ENCODE data around the gene CADM1. TPM values are rescaled to one million over a fixed set of nuclear protein-coding genes. Genes with fewer than 3 reads are reported as not detected.

CADM1 gene
- total RNA-seq, 2 experiments from 2014 or later: 0.52 to 0.80 TPM

- ChIA-PET POLR2A (no interaction called here), CTCF (no interaction called here)
Measured at GRCh38 chr11:115178705-115179104, 325.5 kb downstream of the CADM1 start.

- CTCF ChIA-PET: no interaction called here
- POLR2A ChIA-PET: no interaction called here
Measured at GRCh38 chr11:115173136-115173535, 331.1 kb downstream of the CADM1 start.

GRCh38 chr11:115170133-115170815 is 333.9 kb downstream of the CADM1 start:
- CTCF ChIA-PET: interaction anchor here (0.6 to 1.7 kb wide), 2 partner anchors 28 to 1201 kb away, joined by 3 read pairs; no protein-coding TSS in a partner anchor
- POLR2A ChIA-PET: no interaction called here

- ChIA-PET POLR2A (no interaction called here), CTCF (no interaction called here)
Measured at GRCh38 chr11:115169251-115169650, 335.0 kb downstream of the CADM1 start.

- CTCF ChIA-PET: no interaction called here
- POLR2A ChIA-PET: no interaction called here
Measured at GRCh38 chr11:115168686-115169085, 335.5 kb downstream of the CADM1 start.

GRCh38 chr11:115168229-115168671 is 336.0 kb downstream of the CADM1 start:
- CTCF ChIA-PET: no interaction called here
- POLR2A ChIA-PET: no interaction called here

GRCh38 chr11:115167456-115167855 is 336.8 kb downstream of the CADM1 start:
- CTCF ChIA-PET: no interaction called here
- POLR2A ChIA-PET: no interaction called here

- ChIA-PET CTCF (no interaction called here), POLR2A (no interaction called here)
Measured at GRCh38 chr11:115166820-115167219, 337.4 kb downstream of the CADM1 start.

GRCh38 chr11:115164774-115165173 is 339.4 kb downstream of the CADM1 start:
- CTCF ChIA-PET: no interaction called here
- POLR2A ChIA-PET: no interaction called here

GRCh38 chr11:115162919-115163318 is 341.3 kb downstream of the CADM1 start:
- ChIA-PET POLR2A (no interaction called here), CTCF (no interaction called here)

- POLR2A ChIA-PET: no interaction called here
Measured at GRCh38 chr11:115161876-115162275, 342.3 kb downstream of the CADM1 start.

GRCh38 chr11:115159207-115159606 is 345.0 kb downstream of the CADM1 start:
- CTCF ChIA-PET: no interaction called here
- POLR2A ChIA-PET: no interaction called here

More at GRCh38 chr11:115161876-115162275, 342.3 kb downstream of the CADM1 start:
- CTCF ChIA-PET: interaction anchor here (0.9 kb wide), 1 partner anchor 298 kb away, joined by 3 read pairs; no protein-coding TSS in a partner anchor

GRCh38 chr11:115158053-115158452 is 346.2 kb downstream of the CADM1 start:
- POLR2A ChIA-PET: no interaction called here
- CTCF ChIA-PET: no interaction called here

GRCh38 chr11:115157247-115157646 is 347.0 kb downstream of the CADM1 start:
- POLR2A ChIA-PET: no interaction called here
- CTCF ChIA-PET: no interaction called here

- CTCF ChIA-PET: no interaction called here
- POLR2A ChIA-PET: no interaction called here
Measured at GRCh38 chr11:115155978-115156377, 348.2 kb downstream of the CADM1 start.

GRCh38 chr11:115155320-115155719 is 348.9 kb downstream of the CADM1 start:
- ChIA-PET CTCF (no interaction called here), POLR2A (no interaction called here)

- POLR2A ChIA-PET: no interaction called here
- CTCF ChIA-PET: no interaction called here
Measured at GRCh38 chr11:115154355-115154736, 349.9 kb downstream of the CADM1 start.

GRCh38 chr11:115153731-115154354 is 350.4 kb downstream of the CADM1 start:
- POLR2A ChIA-PET: no interaction called here

GRCh38 chr11:115153135-115153534 is 351.1 kb downstream of the CADM1 start:
- CTCF ChIA-PET: no interaction called here
- POLR2A ChIA-PET: no interaction called here

More at GRCh38 chr11:115153731-115154354, 350.4 kb downstream of the CADM1 start:
- CTCF ChIA-PET: no interaction called here

GRCh38 chr11:115151010-115151409 is 353.2 kb downstream of the CADM1 start:
- CTCF ChIA-PET: no interaction called here
- POLR2A ChIA-PET: no interaction called here

GRCh38 chr11:115148691-115149090 is 355.5 kb downstream of the CADM1 start:
- POLR2A ChIA-PET: no interaction called here
- CTCF ChIA-PET: no interaction called here

- CTCF ChIA-PET: no interaction called here
- POLR2A ChIA-PET: no interaction called here
Measured at GRCh38 chr11:115148101-115148500, 356.1 kb downstream of the CADM1 start.

All from activated CD8-positive, alpha-beta memory T cell treated with anti-CD3 and anti-CD28 coated beads for 36 hours (primary cell).